A673 (cell line): ENCODE results near the gene ACY1. TPM values are rescaled to one million over a fixed set of nuclear protein-coding genes. Genes with fewer than 3 reads are reported as not detected.

Source experiments
- BruUV-seq: library from RNA; stranded (reverse); fragments of 400-500 nt; replicated peaks from 2 replicates; lab custom pipeline; 2021; lab: Mats Ljungman, UMichigan
- CTCF ChIA-PET: fragments of 300-600 bp; sonication (Branson Sonifier 250); formaldehyde crosslinking; loops from one replicate; lab custom pipeline; 2022; ENCODE audit warnings: antibody characterized with exemption; lab: Charles Lee
- POLR2A ChIA-PET: fragments of 300-600 bp; sonication (Branson Sonifier 250); formaldehyde crosslinking; loops from one replicate; lab custom pipeline; 2022; ENCODE audit warnings: antibody characterized with exemption; ENCODE audit not compliant: low non-redundant PET; lab: Charles Lee
- DNase-seq: peaks from one replicate; pipeline ENCODE4 v3.0.0-alpha.2; 2015; ENCODE audit warnings: low spot score
- H3K27ac ChIP-seq: fragments of 200-600 bp; sonication (generic); 2 replicates; pipeline ENCODE4 v1.5.1; 2016; ENCODE audit warnings: mixed run types, low read depth, mild to moderate bottlenecking, mixed read lengths, antibody characterized with exemption, low read length; ENCODE audit not compliant: poor library complexity, severe bottlenecking
- H3K27me3 ChIP-seq: fragments of 200-600 bp; sonication (generic); replicated peaks from 2 replicates; pipeline ENCODE4 v1.6.1; 2017; ENCODE audit warnings: mixed run types, low read depth, mild to moderate bottlenecking, mixed read lengths, antibody characterized with exemption, low read length; ENCODE audit not compliant: insufficient read depth, poor library complexity
- H3K36me3 ChIP-seq: fragments of 200-600 bp; sonication (generic); 2 replicates; pipeline ENCODE4 v1.6.1; 2016; ENCODE audit warnings: mixed run types, mild to moderate bottlenecking, mixed read lengths, antibody characterized with exemption, low read length; ENCODE audit not compliant: insufficient read depth, poor library complexity, severe bottlenecking
- H3K4me1 ChIP-seq: fragments of 200-600 bp; sonication (generic); 2 replicates; pipeline ENCODE4 v1.6.1; 2017; ENCODE audit warnings: mixed run types, mild to moderate bottlenecking, mixed read lengths, antibody characterized with exemption, low read length; ENCODE audit not compliant: insufficient read depth, poor library complexity, severe bottlenecking
- H3K4me3 ChIP-seq: fragments of 200-600 bp; sonication (generic); 2 replicates; pipeline ENCODE4 v1.5.1; 2016; ENCODE audit warnings: low read depth, mixed run types, mild to moderate bottlenecking, mixed read lengths, low read length; ENCODE audit not compliant: poor library complexity, severe bottlenecking
- H3K9me3 ChIP-seq: fragments of 200-600 bp; sonication (generic); 2 replicates; pipeline ENCODE4 v1.6.1; 2016; ENCODE audit warnings: mixed run types, low read depth, mild to moderate bottlenecking, mixed read lengths, antibody characterized with exemption, low read length; ENCODE audit not compliant: poor library complexity, severe bottlenecking
- CTCF ChIP-seq: fragments of 300-800, 200-600 bp; sonication (generic); conservative IDR thresholded peaks from 2 replicates; pipeline ENCODE4 v1.5.1; 2017; ENCODE audit warnings: low read depth, mild to moderate bottlenecking, antibody characterized with exemption, low read length, moderate library complexity, mixed read lengths
- EZH2 ChIP-seq: fragments of 200-600 bp; sonication (generic); IDR thresholded peaks from 2 replicates; pipeline ENCODE4 v1.6.1; 2017; ENCODE audit warnings: borderline replicate concordance, low read depth, mild to moderate bottlenecking, mixed read lengths, antibody characterized with exemption, low read length; ENCODE audit not compliant: poor library complexity, severe bottlenecking
- intact Hi-C: fragments of 100-400 bp; cut with micrococcal nuclease; formaldehyde crosslinking; loops from one replicate; pipeline ENCODE4 v1.10.0; 2022; ENCODE audit not compliant: unreplicated experiment
- total RNA-seq: library from RNA; stranded (reverse); gene quantifications from 2 replicates; pipeline ENCODE4 v1.2.3, GENCODE V29; 2021

Gene ACY1
- total RNA-seq, 1 experiment from 2014 or later, result 6.4 TPM

GRCh38 chr3:51997935-51998596, 14.7 kb downstream of the ACY1 start:
- Histone ChIP-seq H3K9me3 (no peaks in the 10 kb centered on the region), H3K36me3 (peaks cover 19% of the 10 kb centered on the region), H3K27ac (no peak overlapping the region), H3K4me3 (no peak overlapping the region), H3K4me1 (peaks cover 8% of the 10 kb centered on the region), H3K27me3 (no peaks in the 10 kb centered on the region)
- ChIA-PET POLR2A (no interaction called here), CTCF (no interaction called here)
- intact Hi-C loops, result no loop called here
- no TSS peak for BruUV-seq
- no peak for DNase-seq
- TF ChIP-seq CTCF, result no peak
- no peak for TF ChIP-seq EZH2

- H3K36me3 ChIP-seq, result peaks cover 15% of the 10 kb centered on the region
- no peak for TF ChIP-seq EZH2
- no peak for TF ChIP-seq CTCF
- peaks cover 8% of the 10 kb centered on the region for H3K4me1 ChIP-seq
- H3K4me3 ChIP-seq, result no peak overlapping the region
- no peaks in the 10 kb centered on the region for H3K9me3 ChIP-seq
- no peak overlapping the region for H3K27ac ChIP-seq
- POLR2A ChIA-PET, result no interaction called here
- DNase-seq, result no peak
- H3K27me3 ChIP-seq, result no peaks in the 10 kb centered on the region
- intact Hi-C loops, result no loop called here
- no TSS peak for BruUV-seq
- CTCF ChIA-PET, result no interaction called here
Measured at GRCh38 chr3:51998774-51999173, 15.4 kb downstream of the ACY1 start.

GRCh38 chr3:51999846-52000245, 16.5 kb downstream of the ACY1 start:
- intact Hi-C loops, result loop anchor here (2.0 to 5.0 kb wide), 2 partner anchors 57 to 339 kb away; partner anchors contain the start of gene DUSP7
- DNase-seq, result no peak
- Histone ChIP-seq H3K9me3 (no peaks in the 10 kb centered on the region), H3K4me1 (peaks cover 3% of the 10 kb centered on the region), H3K4me3 (no peak overlapping the region), H3K27ac (no peak overlapping the region), H3K27me3 (no peaks in the 10 kb centered on the region), H3K36me3 (peaks cover 4% of the 10 kb centered on the region)
- TF ChIP-seq CTCF (no peak), EZH2 (no peak)
- BruUV-seq, result no TSS peak
- CTCF ChIA-PET, result no interaction called here
- POLR2A ChIA-PET, result no interaction called here
